Lung (tissue), 12 donors: ENCODE results near the gene PPAT. TPM values are rescaled to one million over a fixed set of nuclear protein-coding genes. Genes with fewer than 3 reads are reported as not detected.
A peak's percentile ranks its signal among the peaks of the same experiment; 100 is the strongest.

Experiments used
- ATAC-seq: fragments of 200-7000 bp; cut with Tn5 transposase; one replicate; pipeline ENCODE4 v1.9.1; 2020; ENCODE audit warnings: moderate number of reproducible peaks; ENCODE audit not compliant: insufficient read depth, low FRiP score
- DNase-seq, 3 donors: peaks; one replicate each; pipeline ENCODE4 v3.0.0-alpha.2; 2013 to 2017
- H3K27ac ChIP-seq, 2 donors: one replicate each; pipeline ENCODE4 v1.5.1; 2013; ENCODE audit warnings: mild to moderate bottlenecking in 2 of 2, moderate library complexity in 2 of 2, control low read depth in 1 of 2, inconsistent platforms in 1 of 2, low read depth in 1 of 2, low read length in 1 of 2
- H3K27me3 ChIP-seq, 3 donors: one replicate each; pipeline ENCODE4 v1.5.1; 2013; ENCODE audit warnings: low read length in 2 of 3; ENCODE audit not compliant: control insufficient read depth in 3 of 3, insufficient read depth in 3 of 3
- H3K36me3 ChIP-seq, 4 donors: one replicate each; pipeline ENCODE4 v1.5.1; 2013; ENCODE audit warnings: low read length in 4 of 4, mild to moderate bottlenecking in 1 of 4, moderate library complexity in 1 of 4; ENCODE audit not compliant: control insufficient read depth in 4 of 4, insufficient read depth in 4 of 4
- H3K4me1 ChIP-seq, 5 donors: one replicate each; pipeline ENCODE4 v1.5.1; 2013; ENCODE audit warnings: low read length in 5 of 5, mild to moderate bottlenecking in 2 of 5, moderate library complexity in 1 of 5; ENCODE audit not compliant: control insufficient read depth in 5 of 5, insufficient read depth in 5 of 5
- H3K4me3 ChIP-seq: one replicate; pipeline ENCODE4 v1.5.1; 2013; ENCODE audit warnings: mild to moderate bottlenecking, control low read depth, moderate library complexity
- H3K9ac ChIP-seq, 2 donors: one replicate each; pipeline ENCODE4 v1.5.1; 2013; ENCODE audit warnings: low read length in 2 of 2, control low read depth in 1 of 2; ENCODE audit not compliant: insufficient read depth in 1 of 2
- H3K9me3 ChIP-seq, 4 donors: one replicate each; pipeline ENCODE4 v1.5.1; 2013; ENCODE audit warnings: low read length in 3 of 4, mild to moderate bottlenecking in 1 of 4, moderate library complexity in 1 of 4; ENCODE audit not compliant: control insufficient read depth in 4 of 4, insufficient read depth in 3 of 4
- CTCF ChIP-seq: IDR thresholded peaks from 2 replicates; pipeline ENCODE4 v1.5.1; 2012; ENCODE audit warnings: mild to moderate bottlenecking; ENCODE audit errors: control extremely low read depth, extremely low read depth
- WGBS, 2 donors: extraction: QIAGEN DNeasy Blood & Tissue Kit; methylation state at CpG; one replicate each; pipeline ENCODE4 v1.1.7; 2013; 5-methylcytosine and 5-hydroxymethylcytosine counted together
- polyA plus RNA-seq, 2 donors: library from polyadenylated mRNA; stranded (reverse); fragments of 200-250 nt; gene quantifications; one replicate each; pipeline ENCODE4 v1.2.1, GENCODE V29; 2013
- total RNA-seq, 2 donors: library from RNA; depleted of rRNA in 1 of 2; stranded (reverse); fragments of >200 nt in 1 of 2; gene quantifications; one replicate each; pipeline ENCODE4 v1.2.1, GENCODE V29; 2014 to 2021
- donor health status: control.
- donor health status: control.
- donor health status: Bipolar disorder and iron deficiency.
- donor health status: healthy.
- donor health status: DM: yes; HTN: yes; CAD: no.

The PPAT gene
- total and polyA plus RNA-seq, 4 donors: 2.0 to 10.7 (median 6.0) TPM

GRCh38 chr4:56400560-56400959, 34.9 kb downstream of the PPAT start:
- Histone ChIP-seq H3K4me3 (no peak overlapping the region), H3K27me3 (no peaks in the 10 kb centered on the region), H3K27ac (no peak overlapping the region), H3K9ac (no peak overlapping the region), H3K9me3 (no peaks in the 10 kb centered on the region), H3K36me3 (peaks cover 2 to 17% (median 7%) of the 10 kb centered on the region in 4 donors), H3K4me1 (no peaks in the 10 kb centered on the region)
- no peak for DNase-seq
- TF ChIP-seq CTCF: no peak
- ATAC-seq: no peak
- WGBS, 2 donors: 86 to 91% methylated on average over 6 of the region's 6 CpGs

- Histone ChIP-seq H3K4me3 (no peak overlapping the region), H3K9me3 (no peaks in the 10 kb centered on the region), H3K36me3 (peaks cover 0 to 4% (median 2%) of the 10 kb centered on the region in 4 donors), H3K27me3 (no peaks in the 10 kb centered on the region), H3K27ac (no peak overlapping the region), H3K4me1 (peaks cover 0 to 12% (median 1%) of the 10 kb centered on the region in 5 donors), H3K9ac (no peak overlapping the region)
- WGBS, 2 donors: 96 to 97% methylated on average over 8 of the region's 8 CpGs
- ATAC-seq (no peak), DNase-seq (no peak)
- no peak for TF ChIP-seq CTCF
Measured at GRCh38 chr4:56391270-56391669, 44.1 kb downstream of the PPAT start.

GRCh38 chr4:56389558-56389957, 45.9 kb downstream of the PPAT start:
- Histone ChIP-seq H3K9me3 (no peaks in the 10 kb centered on the region), H3K9ac (no peak overlapping the region), H3K27ac (no peak overlapping the region), H3K27me3 (no peaks in the 10 kb centered on the region), H3K36me3 (peaks cover 0 to 2% (median 0%) of the 10 kb centered on the region in 4 donors), H3K4me3 (no peak overlapping the region), H3K4me1 (peaks cover 0 to 12% (median 1%) of the 10 kb centered on the region in 5 donors)
- 56 to 62% methylated on average over 1 of the region's 1 CpG for WGBS, 2 donors
- TF ChIP-seq CTCF: no peak
- ATAC-seq: no peak
- DNase-seq: no peak

GRCh38 chr4:56388306-56388705, 47.1 kb downstream of the PPAT start:
- Histone ChIP-seq H3K27me3 (no peaks in the 10 kb centered on the region), H3K9ac (peak overlapping the region; percentile 58 to 94), H3K4me1 (peaks cover 0 to 12% (median 1%) of the 10 kb centered on the region in 5 donors), H3K9me3 (no peaks in the 10 kb centered on the region), H3K36me3 (peaks cover 0 to 2% (median 0%) of the 10 kb centered on the region in 4 donors), H3K27ac (peak overlapping the region in 1 of 2 donors; percentile 90), H3K4me3 (peak overlapping the region; percentile 69)
- no peak for TF ChIP-seq CTCF
- WGBS, 2 donors: 32 to 41% methylated on average over 6 of the region's 6 CpGs
- DNase-seq (peak in 2 of 3 donors; percentile 14 to 39), ATAC-seq (no peak)
